H1 (cell line): ENCODE data around the gene TRHDE.

Experiments used
- CBX5 ChIP-seq: fragments of 300-800, 300-1000 bp; sonication (generic); IDR thresholded peaks from 2 replicates; pipeline ENCODE4 v1.7.1; 2016; ENCODE audit warnings: antibody characterized with exemption, low read length, low read depth
- CTCF ChIP-seq, 3 experiments: IDR thresholded peaks; 1 replicate in 2 of 3; 2 replicates in 1 of 3; pipeline versions ENCODE4 v1.5.1 to v1.6.1; 2011; ENCODE audit warnings: low read length in 3 of 3, mild to moderate bottlenecking in 3 of 3, inconsistent platforms in 2 of 3, low read depth in 1 of 3, moderate library complexity in 1 of 3; ENCODE audit not compliant: insufficient read depth in 1 of 3; ENCODE audit errors: control extremely low read depth in 1 of 3
- HDAC2 ChIP-seq, 2 experiments: fragments of 300-600 bp in 1 of 2; sonication (generic) in 1 of 2; IDR thresholded peaks; 2 replicates each; pipeline ENCODE4 v1.6.1; 2011 to 2012; ENCODE audit warnings: low read depth in 2 of 2, low read length in 2 of 2, mild to moderate bottlenecking in 2 of 2, moderate library complexity in 2 of 2, borderline replicate concordance in 1 of 2, inconsistent platforms in 1 of 2
- POLR2AphosphoS5 ChIP-seq: IDR thresholded peaks from 2 replicates; pipeline ENCODE4 v1.6.1; 2011; ENCODE audit warnings: low read depth, low read length
- SIX5 ChIP-seq: IDR thresholded peaks from 2 replicates; pipeline ENCODE4 v1.6.1; 2011; ENCODE audit warnings: mild to moderate bottlenecking, low read depth, low read length
- SP1 ChIP-seq: IDR thresholded peaks from 2 replicates; pipeline ENCODE4 v1.6.1; 2011; ENCODE audit warnings: low read depth, low read length
- ZNF274 ChIP-seq: IDR thresholded peaks from 2 replicates; pipeline ENCODE4 v1.7.0; 2012; ENCODE audit warnings: low read length, borderline replicate concordance; ENCODE audit errors: extremely low read depth

- no peak for TF ChIP-seq SP1
- no peak for TF ChIP-seq CTCF (IDR thresholded peaks at IDR 0.05; ENCODE audit: control extremely low read depth in 1 of 3, insufficient read depth in 1 of 3, low read depth in 1 of 3, low read length in 3 of 3)
- TF ChIP-seq POLR2AphosphoS5: no peak
- no peak for TF ChIP-seq CBX5
- TF ChIP-seq HDAC2 (IDR thresholded peaks at IDR 0.05; ENCODE audit: borderline replicate concordance in 1 of 2, low read depth in 2 of 2, low read length in 2 of 2): no peak
- TF ChIP-seq SIX5: no peak
- TF ChIP-seq ZNF274: no peak
Observed at GRCh38 chr12:72291175-72291574, 19.0 kb downstream of the TRHDE start.
